K562 treated with DMSO at 1 percent for 4 hours (cell line): ENCODE results near the gene PTN. TPM values are rescaled to one million over a fixed set of nuclear protein-coding genes. Genes with fewer than 3 reads are reported as not detected.

Experiments used
- total RNA-seq: library from RNA; unstranded; fragments of 300-600 nt; gene quantifications from 2 replicates; pipeline ENCODE4 v1.2.3, GENCODE V29; 2022; ENCODE audit not compliant: insufficient read depth

PTN gene, protein sequence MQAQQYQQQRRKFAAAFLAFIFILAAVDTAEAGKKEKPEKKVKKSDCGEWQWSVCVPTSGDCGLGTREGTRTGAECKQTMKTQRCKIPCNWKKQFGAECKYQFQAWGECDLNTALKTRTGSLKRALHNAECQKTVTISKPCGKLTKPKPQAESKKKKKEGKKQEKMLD
- total RNA-seq: not detected in 2 replicates

DNA sequence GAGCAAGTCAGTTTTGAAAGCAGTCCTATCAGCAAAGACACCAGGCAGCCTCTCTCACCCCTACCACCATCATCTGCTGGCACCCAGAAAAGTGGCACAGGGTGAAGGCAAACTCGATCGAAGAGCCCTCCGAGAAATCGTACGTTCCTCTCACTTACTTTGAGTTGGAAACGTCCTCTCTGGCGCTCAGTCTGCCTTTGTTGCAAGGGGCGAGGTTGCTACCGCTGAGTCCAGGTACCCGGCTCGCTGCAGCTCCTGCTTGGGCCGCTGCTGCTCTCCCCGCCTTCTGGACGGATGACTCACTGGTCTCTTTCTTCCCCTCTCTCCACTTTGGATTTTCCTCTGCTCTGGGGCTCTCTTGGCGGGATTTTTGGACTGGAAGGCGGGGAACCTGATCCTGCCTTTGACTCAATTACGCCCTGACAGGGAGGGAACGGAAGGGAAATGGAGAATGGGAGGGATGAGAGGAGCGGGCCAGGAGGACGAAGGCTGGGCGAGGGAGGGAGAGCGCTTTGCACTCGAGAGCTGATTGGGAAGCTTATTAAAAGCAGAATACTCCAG is at the start of gene PTN:
Gene PTN, minus strand, starts transcription at position 453 of the 561 bp plus-strand sequence. CDS start 88,760 bp downstream, outside the sequence.

